ENCODE data around the gene C5AR1.

The C5AR1 gene

DNA sequence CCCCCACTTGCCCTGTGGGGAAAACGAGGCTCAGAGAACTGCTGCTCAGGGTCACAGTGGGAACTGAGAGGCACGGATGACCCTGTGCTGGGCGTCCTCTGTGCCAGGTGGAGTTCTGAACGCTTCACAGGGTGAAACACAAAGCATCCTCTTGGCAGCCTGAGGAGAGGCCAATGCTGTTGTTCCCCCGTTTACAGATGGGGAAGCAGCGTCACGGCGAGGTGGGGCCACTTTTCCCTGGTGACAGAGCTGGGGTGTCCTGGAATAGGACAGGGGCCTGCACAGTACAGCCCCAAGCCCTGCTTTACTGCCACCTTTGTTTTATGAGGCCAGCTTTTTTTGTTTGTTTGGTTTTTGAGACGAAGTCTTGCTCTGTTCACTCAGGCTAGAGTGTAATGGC is 61.6 kb downstream of the C5AR1 start:
- no peak for DNase-seq
